Measurements from ENCODE around the gene C10orf143. TPM values are rescaled to one million over a fixed set of nuclear protein-coding genes. Genes with fewer than 3 reads are reported as not detected.
"Not testable (repeated sequence)": the region's sequence is repeated elsewhere in the genome, so short reads cannot be mapped to it uniquely, and the experiment has no call there.

C10orf143 gene
- total and polyA plus RNA-seq, 9 donors, result 1.1 to 4.5 (median 3.2) TPM

GRCh38 chr10:130112821-130113220 is 2.2 kb upstream of the C10orf143 start:
- no peak for DNase-seq
- Histone ChIP-seq H3K36me3 (ENCODE audit: control insufficient read depth, insufficient read depth, low read length) (no peaks in the 10 kb centered on the region), H3K27ac (ENCODE audit: low read length) (no peak overlapping the region), H3K27me3 (ENCODE audit: control insufficient read depth, insufficient read depth, low read length) (no peaks in the 10 kb centered on the region), H3K9me3 (replicated peaks; ENCODE audit: control insufficient read depth, low read depth, low read length) (peaks cover 5% of the 10 kb centered on the region), H3K4me3 (ENCODE audit: low read length) (no peak overlapping the region), H3K4me1 (ENCODE audit: control insufficient read depth, insufficient read depth, low read length) (peaks cover 18% of the 10 kb centered on the region)
- no CpG with 5 or more reads among the region's 3 CpGs for WGBS (ENCODE audit: insufficient coverage)

GRCh38 chr10:130111852-130112180 is 1.2 kb upstream of the C10orf143 start:
- Histone ChIP-seq H3K4me3 (ENCODE audit: low read length) (peak overlapping the region; percentile 73), H3K4me1 (ENCODE audit: control insufficient read depth, insufficient read depth, low read length) (peaks cover 18% of the 10 kb centered on the region), H3K9me3 (replicated peaks; ENCODE audit: control insufficient read depth, low read depth, low read length) (peaks cover 3% of the 10 kb centered on the region), H3K36me3 (ENCODE audit: control insufficient read depth, insufficient read depth, low read length) (no peaks in the 10 kb centered on the region), H3K27ac (ENCODE audit: low read length) (peak overlapping the region; percentile 99), H3K27me3 (ENCODE audit: control insufficient read depth, insufficient read depth, low read length) (no peaks in the 10 kb centered on the region)
- DNase-seq, result no peak
- 68% methylated on average over 3 of the region's 6 CpGs for WGBS (ENCODE audit: insufficient coverage)

- DNase-seq, result peak; percentile 100
- Histone ChIP-seq H3K4me3 (ENCODE audit: low read length) (peak overlapping the region; percentile 73), H3K27ac (ENCODE audit: low read length) (peak overlapping the region; percentile 99), H3K27me3 (ENCODE audit: control insufficient read depth, insufficient read depth, low read length) (no peaks in the 10 kb centered on the region), H3K4me1 (ENCODE audit: control insufficient read depth, insufficient read depth, low read length) (peaks cover 18% of the 10 kb centered on the region), H3K36me3 (ENCODE audit: control insufficient read depth, insufficient read depth, low read length) (no peaks in the 10 kb centered on the region), H3K9me3 (replicated peaks; ENCODE audit: control insufficient read depth, low read depth, low read length) (peaks cover 3% of the 10 kb centered on the region)
- WGBS (ENCODE audit: insufficient coverage), result under 1% methylated on average over 45 of the region's 49 CpGs
These were observed 652 bp upstream of the C10orf143 start for GRCh38 chr10:130111113-130111851.

GRCh38 chr10:130109796-130110245 is 809 bp downstream of the C10orf143 start:
- Histone ChIP-seq H3K4me3 (ENCODE audit: low read length) (peak overlapping the region; percentile 73), H3K4me1 (ENCODE audit: control insufficient read depth, insufficient read depth, low read length) (peaks cover 18% of the 10 kb centered on the region), H3K36me3 (ENCODE audit: control insufficient read depth, insufficient read depth, low read length) (no peaks in the 10 kb centered on the region), H3K27ac (ENCODE audit: low read length) (peak overlapping the region; percentile 99), H3K27me3 (ENCODE audit: control insufficient read depth, insufficient read depth, low read length) (no peaks in the 10 kb centered on the region), H3K9me3 (replicated peaks; ENCODE audit: control insufficient read depth, low read depth, low read length) (peaks cover 3% of the 10 kb centered on the region)
- 1% methylated on average over 8 of the region's 9 CpGs for WGBS (ENCODE audit: insufficient coverage)
- DNase-seq, result peak; percentile 96

- H3K27me3 ChIP-seq (ENCODE audit: control insufficient read depth, insufficient read depth, low read length), result no peaks in the 10 kb centered on the region
- 58% methylated on average over 5 of the region's 6 CpGs for WGBS (ENCODE audit: insufficient coverage)
- peaks cover 18% of the 10 kb centered on the region for H3K4me1 ChIP-seq (ENCODE audit: control insufficient read depth, insufficient read depth, low read length)
- no peak overlapping the region for H3K27ac ChIP-seq (ENCODE audit: low read length)
- no peaks in the 10 kb centered on the region for H3K36me3 ChIP-seq (ENCODE audit: control insufficient read depth, insufficient read depth, low read length)
- H3K4me3 ChIP-seq (ENCODE audit: low read length), result no peak overlapping the region
- DNase-seq, result peak; percentile 11
- H3K9me3 ChIP-seq (replicated peaks; ENCODE audit: control insufficient read depth, low read depth, low read length), result peaks cover 3% of the 10 kb centered on the region
These were observed 1.6 kb downstream of the C10orf143 start for GRCh38 chr10:130108934-130109604.

GRCh38 chr10:130108146-130108545 is 2.5 kb downstream of the C10orf143 start:
- H3K36me3 ChIP-seq (ENCODE audit: control insufficient read depth, insufficient read depth, low read length); H3K27me3 ChIP-seq (ENCODE audit: control insufficient read depth, insufficient read depth, low read length); H3K9me3 ChIP-seq (replicated peaks; ENCODE audit: control insufficient read depth, low read depth, low read length); H3K4me3 ChIP-seq (ENCODE audit: low read length); DNase-seq; H3K27ac ChIP-seq (ENCODE audit: low read length): not testable (repeated sequence)
- peaks cover 18% of the 10 kb centered on the region for H3K4me1 ChIP-seq (ENCODE audit: control insufficient read depth, insufficient read depth, low read length)
- 83% methylated on average over 4 of the region's 8 CpGs for WGBS (ENCODE audit: insufficient coverage)

- H3K27ac ChIP-seq (ENCODE audit: low read length), result no peak overlapping the region
- H3K27me3 ChIP-seq (ENCODE audit: control insufficient read depth, insufficient read depth, low read length), result no peaks in the 10 kb centered on the region
- 31% methylated on average over 21 of the region's 24 CpGs for WGBS (ENCODE audit: insufficient coverage)
- H3K36me3 ChIP-seq (ENCODE audit: control insufficient read depth, insufficient read depth, low read length), result peaks cover 2% of the 10 kb centered on the region
- H3K4me3 ChIP-seq (ENCODE audit: low read length), result no peak overlapping the region
- no peaks in the 10 kb centered on the region for H3K9me3 ChIP-seq (replicated peaks; ENCODE audit: control insufficient read depth, low read depth, low read length)
- DNase-seq, result no peak
- H3K4me1 ChIP-seq (ENCODE audit: control insufficient read depth, insufficient read depth, low read length), result peaks cover 12% of the 10 kb centered on the region
These were observed 4.9 kb downstream of the C10orf143 start for GRCh38 chr10:130105724-130106123.

- no peak overlapping the region for H3K4me3 ChIP-seq (ENCODE audit: low read length)
- H3K9me3 ChIP-seq (replicated peaks; ENCODE audit: control insufficient read depth, low read depth, low read length), result no peaks in the 10 kb centered on the region
- H3K27ac ChIP-seq (ENCODE audit: low read length), result no peak overlapping the region
- peaks cover 2% of the 10 kb centered on the region for H3K36me3 ChIP-seq (ENCODE audit: control insufficient read depth, insufficient read depth, low read length)
- DNase-seq, result no peak
- no peaks in the 10 kb centered on the region for H3K4me1 ChIP-seq (ENCODE audit: control insufficient read depth, insufficient read depth, low read length)
- H3K27me3 ChIP-seq (ENCODE audit: control insufficient read depth, insufficient read depth, low read length), result no peaks in the 10 kb centered on the region
- no CpG with 5 or more reads among the region's 6 CpGs for WGBS (ENCODE audit: insufficient coverage)
These were observed 11.3 kb downstream of the C10orf143 start for GRCh38 chr10:130099344-130099743.

GRCh38 chr10:130090565-130090964 is 20.1 kb downstream of the C10orf143 start:
- H3K4me3 ChIP-seq (ENCODE audit: low read length); H3K9me3 ChIP-seq (replicated peaks; ENCODE audit: control insufficient read depth, low read depth, low read length); DNase-seq; H3K27me3 ChIP-seq (ENCODE audit: control insufficient read depth, insufficient read depth, low read length); H3K36me3 ChIP-seq (ENCODE audit: control insufficient read depth, insufficient read depth, low read length); H3K4me1 ChIP-seq (ENCODE audit: control insufficient read depth, insufficient read depth, low read length); H3K27ac ChIP-seq (ENCODE audit: low read length): not testable (repeated sequence)
- 93% methylated on average over 4 of the region's 5 CpGs for WGBS (ENCODE audit: insufficient coverage)

- H3K9me3 ChIP-seq (replicated peaks; ENCODE audit: control insufficient read depth, low read depth, low read length), result peaks cover 2% of the 10 kb centered on the region
- no peaks in the 10 kb centered on the region for H3K4me1 ChIP-seq (ENCODE audit: control insufficient read depth, insufficient read depth, low read length)
- no peaks in the 10 kb centered on the region for H3K27me3 ChIP-seq (ENCODE audit: control insufficient read depth, insufficient read depth, low read length)
- H3K4me3 ChIP-seq (ENCODE audit: low read length), result no peak overlapping the region
- WGBS (ENCODE audit: insufficient coverage), result 80% methylated on average over 1 of the region's 2 CpGs
- no peak for DNase-seq
- no peaks in the 10 kb centered on the region for H3K36me3 ChIP-seq (ENCODE audit: control insufficient read depth, insufficient read depth, low read length)
- no peak overlapping the region for H3K27ac ChIP-seq (ENCODE audit: low read length)
These were observed 30.2 kb downstream of the C10orf143 start for GRCh38 chr10:130080461-130080814.
